Measurements from ENCODE around the gene MYO6.

The MYO6 gene

GRCh38 chr6:75863784-75864183 lies 114.7 kb downstream of the MYO6 start:
- no peak for TF ChIP-seq CTCF (IDR thresholded peaks at IDR 0.05; ENCODE audit: low read depth, low read length)

GRCh38 chr6:75864446-75864845 lies 115.4 kb downstream of the MYO6 start:
- no peak for TF ChIP-seq CTCF (IDR thresholded peaks at IDR 0.05; ENCODE audit: low read depth, low read length)
- DNase-seq (ENCODE audit: extremely low read depth, low read depth) = no peak

More at GRCh38 chr6:75863784-75864183, 114.7 kb downstream of the MYO6 start:
- no peak for DNase-seq (ENCODE audit: extremely low read depth, low read depth)

GRCh38 chr6:75870389-75870788 lies 121.3 kb downstream of the MYO6 start:
- TF ChIP-seq CTCF (IDR thresholded peaks at IDR 0.05; ENCODE audit: low read depth, low read length) = no peak
- DNase-seq (ENCODE audit: extremely low read depth, low read depth) = no peak

- TF ChIP-seq CTCF (IDR thresholded peaks at IDR 0.05; ENCODE audit: low read depth, low read length) = no peak
- no peak for DNase-seq (ENCODE audit: extremely low read depth, low read depth)
Measured at GRCh38 chr6:75874224-75874623, 125.2 kb downstream of the MYO6 start.

- DNase-seq (ENCODE audit: extremely low read depth, low read depth) = no peak
- no peak for TF ChIP-seq CTCF (IDR thresholded peaks at IDR 0.05; ENCODE audit: low read depth, low read length)
Measured at GRCh38 chr6:75876152-75876551, 127.1 kb downstream of the MYO6 start.

GRCh38 chr6:75880305-75880704 lies 131.3 kb downstream of the MYO6 start:
- no peak for TF ChIP-seq CTCF (IDR thresholded peaks at IDR 0.05; ENCODE audit: low read depth, low read length)
- no peak for DNase-seq (ENCODE audit: extremely low read depth, low read depth)

- no peak for TF ChIP-seq CTCF (IDR thresholded peaks at IDR 0.05; ENCODE audit: low read depth, low read length)
- peak; percentile 3 for DNase-seq (ENCODE audit: extremely low read depth, low read depth)
Measured at GRCh38 chr6:75882734-75883133, 133.7 kb downstream of the MYO6 start.

All from AG09319 (cell line).